ENCODE data around the gene ZCCHC14. TPM values are rescaled to one million over a fixed set of nuclear protein-coding genes. Genes with fewer than 3 reads are reported as not detected.
A peak's percentile ranks its signal among the peaks of the same experiment; 100 is the strongest.

Gene ZCCHC14
- total and polyA plus RNA-seq, 2 of the 13 experiments (the other 11 are each of a cell fraction or from before 2014, with no cell fraction given): 12.4 to 12.5 TPM

DNA sequence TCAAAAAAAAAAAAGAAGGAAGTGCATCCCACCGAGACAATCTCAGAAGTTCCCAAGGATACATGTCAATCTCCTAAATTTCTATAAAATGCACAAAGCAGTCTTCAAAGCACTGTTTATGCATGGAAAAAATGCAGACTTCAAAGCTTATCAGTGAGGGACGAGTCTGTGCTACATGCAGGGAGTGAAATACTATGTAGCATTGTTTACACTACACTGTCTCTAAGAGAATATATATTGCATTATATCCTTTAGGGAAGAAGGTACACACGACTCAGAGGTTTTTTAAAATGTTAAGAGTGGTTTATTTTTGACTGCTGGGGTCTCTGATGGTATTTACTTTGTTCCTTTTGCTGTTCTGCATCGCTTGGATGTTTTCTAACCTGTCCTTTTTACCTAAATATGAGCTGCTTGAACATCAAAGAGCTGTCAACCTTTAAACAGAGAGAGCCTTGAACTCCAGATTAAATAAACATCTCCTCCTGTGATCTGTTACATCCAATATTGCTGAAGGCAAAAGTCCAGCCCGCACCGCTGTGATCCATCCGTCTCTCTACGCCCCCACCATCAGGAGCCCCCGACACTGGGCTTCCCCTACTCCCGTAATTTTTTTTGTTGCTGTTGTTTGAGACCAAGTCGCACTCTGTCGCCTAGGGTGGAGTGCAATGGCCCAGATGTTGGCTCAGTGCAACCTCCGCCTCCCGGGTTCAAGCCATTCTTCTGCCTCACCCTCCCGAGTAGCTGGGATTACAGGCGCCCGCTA is 110.6 kb downstream of the ZCCHC14 start (continued):
- TF ChIP-seq ZFP36 (IDR thresholded peaks at IDR 0.05; ENCODE audit: borderline replicate concordance, low read depth, low read length, partially characterized antibody): no peak
- TF ChIP-seq ZNF329 (CRISPR knock-in tag; IDR thresholded peaks at IDR 0.05; ENCODE audit: low read depth): no peak; the same call in 1 of the 2 replicates
- TF ChIP-seq HNRNPLL (IDR thresholded peaks at IDR 0.05; ENCODE audit: low read depth, low read length, poor library complexity, severe bottlenecking): peak; percentile 19
- TF ChIP-seq, protein P1, sequence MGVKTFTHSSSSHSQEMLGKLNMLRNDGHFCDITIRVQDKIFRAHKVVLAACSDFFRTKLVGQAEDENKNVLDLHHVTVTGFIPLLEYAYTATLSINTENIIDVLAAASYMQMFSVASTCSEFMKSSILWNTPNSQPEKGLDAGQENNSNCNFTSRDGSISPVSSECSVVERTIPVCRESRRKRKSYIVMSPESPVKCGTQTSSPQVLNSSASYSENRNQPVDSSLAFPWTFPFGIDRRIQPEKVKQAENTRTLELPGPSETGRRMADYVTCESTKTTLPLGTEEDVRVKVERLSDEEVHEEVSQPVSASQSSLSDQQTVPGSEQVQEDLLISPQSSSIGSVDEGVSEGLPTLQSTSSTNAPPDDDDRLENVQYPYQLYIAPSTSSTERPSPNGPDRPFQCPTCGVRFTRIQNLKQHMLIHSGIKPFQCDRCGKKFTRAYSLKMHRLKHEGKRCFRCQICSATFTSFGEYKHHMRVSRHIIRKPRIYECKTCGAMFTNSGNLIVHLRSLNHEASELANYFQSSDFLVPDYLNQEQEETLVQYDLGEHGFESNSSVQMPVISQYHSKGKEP (CRISPR knock-in tag; IDR thresholded peaks at IDR 0.05): no peak
- TF ChIP-seq TFAP4 (IDR thresholded peaks at IDR 0.05; ENCODE audit: borderline replicate concordance, low read depth): peak; percentile 83
- TF ChIP-seq, protein P2, sequence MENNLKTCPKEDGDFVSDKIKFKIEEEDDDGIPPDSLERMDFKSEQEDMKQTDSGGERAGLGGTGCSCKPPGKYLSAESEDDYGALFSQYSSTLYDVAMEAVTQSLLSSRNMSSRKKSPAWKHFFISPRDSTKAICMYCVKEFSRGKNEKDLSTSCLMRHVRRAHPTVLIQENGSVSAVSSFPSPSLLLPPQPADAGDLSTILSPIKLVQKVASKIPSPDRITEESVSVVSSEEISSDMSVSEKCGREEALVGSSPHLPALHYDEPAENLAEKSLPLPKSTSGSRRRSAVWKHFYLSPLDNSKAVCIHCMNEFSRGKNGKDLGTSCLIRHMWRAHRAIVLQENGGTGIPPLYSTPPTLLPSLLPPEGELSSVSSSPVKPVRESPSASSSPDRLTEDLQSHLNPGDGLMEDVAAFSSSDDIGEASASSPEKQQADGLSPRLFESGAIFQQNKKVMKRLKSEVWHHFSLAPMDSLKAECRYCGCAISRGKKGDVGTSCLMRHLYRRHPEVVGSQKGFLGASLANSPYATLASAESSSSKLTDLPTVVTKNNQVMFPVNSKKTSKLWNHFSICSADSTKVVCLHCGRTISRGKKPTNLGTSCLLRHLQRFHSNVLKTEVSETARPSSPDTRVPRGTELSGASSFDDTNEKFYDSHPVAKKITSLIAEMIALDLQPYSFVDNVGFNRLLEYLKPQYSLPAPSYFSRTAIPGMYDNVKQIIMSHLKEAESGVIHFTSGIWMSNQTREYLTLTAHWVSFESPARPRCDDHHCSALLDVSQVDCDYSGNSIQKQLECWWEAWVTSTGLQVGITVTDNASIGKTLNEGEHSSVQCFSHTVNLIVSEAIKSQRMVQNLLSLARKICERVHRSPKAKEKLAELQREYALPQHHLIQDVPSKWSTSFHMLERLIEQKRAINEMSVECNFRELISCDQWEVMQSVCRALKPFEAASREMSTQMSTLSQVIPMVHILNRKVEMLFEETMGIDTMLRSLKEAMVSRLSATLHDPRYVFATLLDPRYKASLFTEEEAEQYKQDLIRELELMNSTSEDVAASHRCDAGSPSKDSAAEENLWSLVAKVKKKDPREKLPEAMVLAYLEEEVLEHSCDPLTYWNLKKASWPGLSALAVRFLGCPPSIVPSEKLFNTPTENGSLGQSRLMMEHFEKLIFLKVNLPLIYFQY (CRISPR knock-in tag; IDR thresholded peaks at IDR 0.05; ENCODE audit: borderline replicate concordance): peak; percentile 73; the same call in 1 of the 2 replicates
- TF ChIP-seq, protein P3, sequence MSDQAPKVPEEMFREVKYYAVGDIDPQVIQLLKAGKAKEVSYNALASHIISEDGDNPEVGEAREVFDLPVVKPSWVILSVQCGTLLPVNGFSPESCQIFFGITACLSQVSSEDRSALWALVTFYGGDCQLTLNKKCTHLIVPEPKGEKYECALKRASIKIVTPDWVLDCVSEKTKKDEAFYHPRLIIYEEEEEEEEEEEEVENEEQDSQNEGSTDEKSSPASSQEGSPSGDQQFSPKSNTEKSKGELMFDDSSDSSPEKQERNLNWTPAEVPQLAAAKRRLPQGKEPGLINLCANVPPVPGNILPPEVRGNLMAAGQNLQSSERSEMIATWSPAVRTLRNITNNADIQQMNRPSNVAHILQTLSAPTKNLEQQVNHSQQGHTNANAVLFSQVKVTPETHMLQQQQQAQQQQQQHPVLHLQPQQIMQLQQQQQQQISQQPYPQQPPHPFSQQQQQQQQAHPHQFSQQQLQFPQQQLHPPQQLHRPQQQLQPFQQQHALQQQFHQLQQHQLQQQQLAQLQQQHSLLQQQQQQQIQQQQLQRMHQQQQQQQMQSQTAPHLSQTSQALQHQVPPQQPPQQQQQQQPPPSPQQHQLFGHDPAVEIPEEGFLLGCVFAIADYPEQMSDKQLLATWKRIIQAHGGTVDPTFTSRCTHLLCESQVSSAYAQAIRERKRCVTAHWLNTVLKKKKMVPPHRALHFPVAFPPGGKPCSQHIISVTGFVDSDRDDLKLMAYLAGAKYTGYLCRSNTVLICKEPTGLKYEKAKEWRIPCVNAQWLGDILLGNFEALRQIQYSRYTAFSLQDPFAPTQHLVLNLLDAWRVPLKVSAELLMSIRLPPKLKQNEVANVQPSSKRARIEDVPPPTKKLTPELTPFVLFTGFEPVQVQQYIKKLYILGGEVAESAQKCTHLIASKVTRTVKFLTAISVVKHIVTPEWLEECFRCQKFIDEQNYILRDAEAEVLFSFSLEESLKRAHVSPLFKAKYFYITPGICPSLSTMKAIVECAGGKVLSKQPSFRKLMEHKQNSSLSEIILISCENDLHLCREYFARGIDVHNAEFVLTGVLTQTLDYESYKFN (CRISPR knock-in tag; conservative IDR thresholded peaks at IDR 0.05): peak; percentile 100
- no peak for TF ChIP-seq U2AF1 (optimal IDR thresholded peaks at IDR 0.05; ENCODE audit: low read depth, low read length)
- TF ChIP-seq ZKSCAN8 (CRISPR knock-in tag; IDR thresholded peaks at IDR 0.05; ENCODE audit: borderline replicate concordance): peak; percentile 76; the same call in 1 of the 2 replicates
- TF ChIP-seq CEBPZ (IDR thresholded peaks at IDR 0.05; ENCODE audit: low read length): no peak
- peak; percentile 96 for TF ChIP-seq HHEX (CRISPR knock-in tag; IDR thresholded peaks at IDR 0.05)
- TF ChIP-seq, protein P4, sequence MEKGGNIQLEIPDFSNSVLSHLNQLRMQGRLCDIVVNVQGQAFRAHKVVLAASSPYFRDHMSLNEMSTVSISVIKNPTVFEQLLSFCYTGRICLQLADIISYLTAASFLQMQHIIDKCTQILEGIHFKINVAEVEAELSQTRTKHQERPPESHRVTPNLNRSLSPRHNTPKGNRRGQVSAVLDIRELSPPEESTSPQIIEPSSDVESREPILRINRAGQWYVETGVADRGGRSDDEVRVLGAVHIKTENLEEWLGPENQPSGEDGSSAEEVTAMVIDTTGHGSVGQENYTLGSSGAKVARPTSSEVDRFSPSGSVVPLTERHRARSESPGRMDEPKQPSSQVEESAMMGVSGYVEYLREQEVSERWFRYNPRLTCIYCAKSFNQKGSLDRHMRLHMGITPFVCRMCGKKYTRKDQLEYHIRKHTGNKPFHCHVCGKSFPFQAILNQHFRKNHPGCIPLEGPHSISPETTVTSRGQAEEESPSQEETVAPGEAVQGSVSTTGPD (CRISPR knock-in tag; IDR thresholded peaks at IDR 0.05): no peak

All from HepG2 (cell line).